SK-N-SH (cell line): ENCODE measurements around the gene CARD14. TPM values are rescaled to one million over a fixed set of nuclear protein-coding genes. Genes with fewer than 3 reads are reported as not detected.

Experiments used
- CTCF ChIA-PET: fragments of 300-600, 350-600 bp; formaldehyde crosslinking; extraction: SDS; loops from one replicate; lab custom pipeline; 2021; lab: Yijun Ruan, JAX
- POLR2A ChIA-PET: fragments of 350-600 bp; sonication (Branson Sonifier 250); formaldehyde crosslinking; extraction: SDS; loops from one replicate; lab custom pipeline; 2020; ENCODE audit warnings: antibody characterized with exemption, inconsistent platforms; lab: Yijun Ruan, JAX
- DNase-seq: peaks from one replicate; pipeline ENCODE4 v3.0.0; 2012
- H2AFZ ChIP-seq: fragments of 200-600 bp; sonication (generic); 2 replicates; pipeline ENCODE4 v1.8.1; 2016; ENCODE audit warnings: antibody characterized with exemption, mild to moderate bottlenecking, low read depth
- H3F3A ChIP-seq: fragments of 200-600 bp; sonication (generic); replicated peaks from 2 replicates; pipeline ENCODE3; 2016; ENCODE audit warnings: antibody characterized with exemption, mild to moderate bottlenecking; ENCODE audit not compliant: insufficient read depth
- H3K27ac ChIP-seq, 2 experiments: fragments of 200-500 bp in 1 of 2; fragments of 200-600 bp in 1 of 2; sonication (Bioruptor generic) in 1 of 2; sonication (generic), shearing (Covaris generic) in 1 of 2; 2 replicates each; pipeline versions ENCODE4 v1.5.1 to v1.6.1; 2014 to 2016; ENCODE audit warnings: low read depth in 2 of 2, inconsistent platforms in 1 of 2, low read length in 1 of 2, mild to moderate bottlenecking in 1 of 2, mixed read lengths in 1 of 2
- H3K27me3 ChIP-seq: fragments of 200-600 bp; sonication (generic), shearing (Covaris generic); 2 replicates; pipeline ENCODE4 v1.6.1; 2016; ENCODE audit warnings: mixed run types; ENCODE audit not compliant: insufficient read depth
- H3K36me3 ChIP-seq, 2 experiments: fragments of 200-500 bp in 1 of 2; fragments of 200-600 bp in 1 of 2; sonication (Bioruptor generic) in 1 of 2; sonication (generic) in 1 of 2; replicated peaks in 1 of 2; 2 replicates each; pipeline versions ENCODE3 to v1.5.1; 2014 to 2016; ENCODE audit warnings: low read length in 1 of 2, mild to moderate bottlenecking in 1 of 2; ENCODE audit not compliant: insufficient read depth in 2 of 2, control insufficient read depth in 1 of 2
- H3K4me1 ChIP-seq, 2 experiments: fragments of 200-500 bp in 1 of 2; fragments of 200-600 bp in 1 of 2; sonication (Bioruptor generic) in 1 of 2; sonication (generic), shearing (Covaris generic) in 1 of 2; 2 replicates each; pipeline versions ENCODE4 v1.5.1 to v1.6.1; 2014 to 2016; ENCODE audit warnings: low read depth in 1 of 2, low read length in 1 of 2, mixed run types in 1 of 2; ENCODE audit not compliant: insufficient read depth in 2 of 2, control insufficient read depth in 1 of 2
- H3K4me2 ChIP-seq: fragments of 200-600 bp; sonication (generic), shearing (Covaris generic); 2 replicates; pipeline ENCODE4 v1.6.1; 2017; ENCODE audit warnings: mixed run types
- H3K4me3 ChIP-seq, 2 experiments: fragments of 200-500 bp in 1 of 2; fragments of 200-600 bp in 1 of 2; sonication (Bioruptor generic) in 1 of 2; sonication (generic), shearing (Covaris generic) in 1 of 2; 2 replicates each; pipeline versions ENCODE4 v1.5.1 to v1.8.1; 2014 to 2016; ENCODE audit warnings: low read depth in 2 of 2, inconsistent platforms in 1 of 2, low read length in 1 of 2, mild to moderate bottlenecking in 1 of 2, mixed read lengths in 1 of 2, moderate library complexity in 1 of 2
- H3K79me2 ChIP-seq: fragments of 200-600 bp; sonication (generic); 2 replicates; pipeline ENCODE4 v1.8.1; 2017; ENCODE audit warnings: mild to moderate bottlenecking; ENCODE audit not compliant: insufficient read depth
- H3K9ac ChIP-seq: fragments of 200-600 bp; sonication (generic); 2 replicates; pipeline ENCODE4 v1.6.1; 2017; ENCODE audit warnings: mixed run types
- H3K9me2 ChIP-seq: fragments of 200-600 bp; sonication (generic); 2 replicates; pipeline ENCODE4 v1.6.1; 2017; ENCODE audit warnings: mixed run types
- H3K9me3 ChIP-seq: fragments of 200-600 bp; sonication (generic); 2 replicates; pipeline ENCODE4 v1.6.1; 2017; ENCODE audit warnings: mixed run types, mild to moderate bottlenecking, moderate library complexity
- H4K20me1 ChIP-seq: fragments of 200-600 bp; sonication (generic); 2 replicates; pipeline ENCODE4 v1.6.1; 2017; ENCODE audit warnings: mild to moderate bottlenecking, mixed run types; ENCODE audit not compliant: insufficient read depth
- ELF1 ChIP-seq: IDR thresholded peaks from 2 replicates; pipeline ENCODE4 v1.4.0; 2012
- EP300 ChIP-seq, 2 experiments: IDR thresholded peaks; 2 replicates each; pipeline versions ENCODE4 v1.4.0 to v1.6.1; 2012; ENCODE audit warnings: borderline replicate concordance in 1 of 2, low read depth in 1 of 2, low read length in 1 of 2
- FOSL2 ChIP-seq: IDR thresholded peaks from 2 replicates; pipeline ENCODE4 v1.4.0; 2012; ENCODE audit warnings: low read depth, mild to moderate bottlenecking, moderate library complexity, borderline replicate concordance
- FOXJ3 ChIP-seq: sonication (generic); formaldehyde crosslinking; IDR thresholded peaks from 2 replicates; pipeline ENCODE4 v1.5.1; 2020; ENCODE audit warnings: mild to moderate bottlenecking, missing genetic modification reagents
- JUND ChIP-seq: IDR thresholded peaks from 2 replicates; pipeline ENCODE4 v1.4.0; 2012
- MEF2A ChIP-seq: IDR thresholded peaks from 2 replicates; pipeline ENCODE4 v1.4.0; 2012; ENCODE audit warnings: low read depth, borderline replicate concordance
- MXI1 ChIP-seq: IDR thresholded peaks from 2 replicates; pipeline ENCODE4 v1.6.1; 2012; ENCODE audit warnings: mild to moderate bottlenecking, low read depth, low read length, improper control_type of control experiment
- NFIC ChIP-seq: IDR thresholded peaks from 2 replicates; pipeline ENCODE4 v1.4.0; 2012; ENCODE audit warnings: borderline replicate concordance
- POLR2AphosphoS5 ChIP-seq: IDR thresholded peaks from 2 replicates; pipeline ENCODE4 v1.6.1; 2012; ENCODE audit warnings: low read depth, low read length
- RAD21 ChIP-seq: IDR thresholded peaks from 2 replicates; pipeline ENCODE4 v1.6.1; 2012; ENCODE audit warnings: mild to moderate bottlenecking, low read length
- SIN3A ChIP-seq: IDR thresholded peaks from 2 replicates; pipeline ENCODE4 v1.6.1; 2012; ENCODE audit warnings: low read depth, mild to moderate bottlenecking, low read length, moderate library complexity, borderline replicate concordance
- TAF1 ChIP-seq: IDR thresholded peaks from 2 replicates; pipeline ENCODE4 v1.6.1; 2012; ENCODE audit warnings: low read depth, mild to moderate bottlenecking, low read length, moderate library complexity, borderline replicate concordance
- TEAD4 ChIP-seq: IDR thresholded peaks from 2 replicates; pipeline ENCODE4 v1.4.0; 2012; ENCODE audit warnings: mild to moderate bottlenecking, borderline replicate concordance; ENCODE audit not compliant: insufficient read depth
- YY1 ChIP-seq: IDR thresholded peaks from 2 replicates; pipeline ENCODE4 v1.4.0; 2012; ENCODE audit warnings: low read depth, mild to moderate bottlenecking
- WGBS: methylation state at CpG from one replicate; pipeline ENCODE4 v1.1.6; 2017; ENCODE audit warnings: low lambda C conversion rate; 5-methylcytosine and 5-hydroxymethylcytosine counted together
- polyA plus RNA-seq, 3 experiments: library from polyadenylated mRNA; depleted of rRNA; stranded (reverse); fragments of >200 nt; gene quantifications; 2 replicates each; pipeline ENCODE4 v1.2.3, GENCODE V29; 2012
- TF ChIP-seq, protein P1 (sequence below): IDR thresholded peaks from 2 replicates; pipeline ENCODE4 v1.4.0; 2012; ENCODE audit warnings: low read depth, borderline replicate concordance
- TF ChIP-seq, protein P2 (sequence below): fragments of 200-600 bp; sonication (generic); IDR thresholded peaks from 2 replicates; pipeline ENCODE4 v1.6.1; 2017; ENCODE audit warnings: antibody characterized with exemption, mild to moderate bottlenecking, moderate library complexity
- TF ChIP-seq, protein P3 (sequence below): IDR thresholded peaks from 2 replicates; pipeline ENCODE4 v1.6.1; 2012; ENCODE audit warnings: mild to moderate bottlenecking, low read depth, low read length, moderate library complexity

The CARD14 gene
- polyA plus RNA-seq, 1 of the 3 experiments (the other 2 are of a cell fraction) = 0.05 TPM

DNA sequence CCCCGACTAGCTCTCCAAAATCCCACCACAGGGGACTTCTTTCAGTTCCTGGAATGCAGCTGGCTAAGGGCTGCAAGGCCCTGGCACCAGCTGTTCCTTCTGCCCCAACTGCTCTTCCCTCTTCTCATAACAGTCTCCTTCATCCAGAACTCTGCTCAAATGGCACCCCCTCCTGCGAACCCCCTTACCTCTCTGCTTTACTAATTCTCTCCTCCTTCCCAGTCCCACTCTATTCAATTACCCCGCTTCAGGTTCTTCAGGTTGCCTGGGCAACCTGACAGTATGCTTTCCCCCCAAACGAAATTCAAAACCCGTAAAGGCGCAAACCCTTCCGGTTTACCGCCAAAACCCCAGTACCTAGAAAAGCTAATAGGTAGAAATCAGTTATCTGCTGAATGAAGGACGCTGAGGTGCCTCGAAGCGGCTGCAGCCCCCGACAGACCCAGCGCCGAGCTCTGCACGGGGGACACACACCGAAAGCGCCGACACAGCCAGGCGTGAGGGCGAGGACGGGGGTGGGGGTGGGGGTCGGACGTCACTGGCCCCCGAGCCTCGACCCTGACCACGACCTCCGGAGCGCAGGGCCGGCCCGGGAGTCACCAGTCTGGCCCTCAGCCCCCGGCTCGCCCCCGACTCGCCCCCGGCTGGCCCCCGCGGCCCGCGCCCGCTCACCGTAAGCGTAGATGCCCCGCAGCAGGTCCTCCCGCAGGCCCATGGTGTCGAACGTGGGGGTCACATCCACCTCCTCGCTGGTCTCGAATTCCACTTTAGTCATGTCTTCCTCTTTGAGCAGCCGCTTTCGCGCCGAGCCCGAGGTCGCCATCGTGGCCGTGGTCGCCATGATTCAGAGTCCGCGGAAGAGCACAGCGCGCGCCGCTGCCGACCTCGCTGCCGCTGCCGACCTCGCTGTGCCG lies 23.5 kb upstream of the CARD14 start:
- H3K9me3 ChIP-seq = no peaks in the 10 kb centered on the region
- ChIA-PET POLR2A (interaction anchor here (0.7 to 1.4 kb wide), 6 partner anchors 13 to 117 kb away, joined by 3 to 11 read pairs (median 3); partner anchors contain the start of gene GAA), CTCF (interaction anchor here (0.9 to 6.6 kb wide), 7 partner anchors 17 to 218 kb away, joined by 3 to 55 read pairs (median 4); partner anchors contain the start of gene GAA)
- H3K36me3 ChIP-seq = peaks cover 28 to 40% of the 10 kb centered on the region in 2 experiments
- DNase-seq = peak; percentile 79
- H3F3A ChIP-seq = peaks cover 4% of the 10 kb centered on the region
- peak overlapping the region; percentile 96 for H3K4me2 ChIP-seq
- no peaks in the 10 kb centered on the region for H3K27me3 ChIP-seq
- under 1% methylated on average over 60 of the region's 69 CpGs for WGBS
- no peaks in the 10 kb centered on the region for H3K9me2 ChIP-seq
- H3K4me3 ChIP-seq = peak overlapping the region; percentile 79 to 97
- peaks cover 30% of the 10 kb centered on the region for H4K20me1 ChIP-seq
- TF ChIP-seq EP300 (IDR thresholded peaks at IDR 0.05; ENCODE audit: borderline replicate concordance in 1 of 2, low read depth in 1 of 2, low read length in 1 of 2) = no peak
- TF ChIP-seq POLR2AphosphoS5 = no peak
- no peak for TF ChIP-seq TAF1
- no peak for TF ChIP-seq FOXJ3
- TF ChIP-seq ELF1 = no peak
- peak; percentile 32; the same call in 1 of the 2 replicates for TF ChIP-seq YY1
- peak; percentile 69; the same call in 1 of the 2 replicates for TF ChIP-seq SIN3A
- TF ChIP-seq MXI1 = peak; percentile 62; the same call in 1 of the 2 replicates
- peak overlapping the region; percentile 54; the same call in 1 of the 2 replicates for H2AFZ ChIP-seq
- peak overlapping the region; percentile 74 to 86 for H3K27ac ChIP-seq
- H3K79me2 ChIP-seq = peaks cover 78% of the 10 kb centered on the region
- H3K9ac ChIP-seq = peak overlapping the region; percentile 98
- H3K4me1 ChIP-seq = peaks cover 10 to 21% of the 10 kb centered on the region in 2 experiments; a peak in 2 of 4 replicates

DNA sequence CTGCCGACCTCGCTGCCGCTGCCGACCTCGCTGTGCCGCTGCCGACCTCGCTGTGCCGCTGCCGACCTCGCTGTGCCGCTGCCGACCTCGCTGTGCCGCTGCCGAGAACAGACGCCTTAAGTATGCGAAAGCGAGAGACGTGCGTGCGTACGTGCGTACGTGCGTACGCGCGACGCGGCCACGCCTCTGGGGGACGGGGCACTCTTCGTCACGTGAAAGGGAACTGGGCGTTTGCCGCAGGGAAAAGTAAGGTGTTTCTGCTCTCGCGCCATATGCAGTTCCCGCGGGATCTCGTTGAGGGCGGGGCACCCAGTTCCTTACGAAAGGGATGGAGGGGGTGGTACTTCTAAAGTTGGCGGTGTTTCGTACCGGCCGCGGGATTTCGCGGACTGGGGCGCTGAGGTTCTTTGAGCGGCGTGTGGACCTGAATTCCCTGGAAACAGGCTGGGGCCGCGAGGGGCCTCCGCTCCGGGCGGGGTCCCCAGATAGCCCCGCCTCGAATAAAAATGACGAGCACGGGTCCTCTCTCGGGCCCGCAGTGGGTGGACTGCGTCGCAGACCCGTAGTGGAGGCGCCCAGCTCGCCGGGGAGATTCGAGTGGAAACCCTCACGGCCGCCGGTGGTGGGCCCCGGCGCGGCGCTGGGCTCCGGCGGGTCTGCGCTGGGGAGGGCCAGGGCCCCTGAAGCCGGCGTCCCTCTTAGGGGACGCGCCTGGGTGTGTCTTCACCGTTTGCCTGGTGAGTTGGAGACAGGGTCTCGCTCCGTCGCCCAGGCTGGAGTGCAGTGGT lies 22.6 kb upstream of the CARD14 start, which contains the start of gene EIF4A3:
Gene EIF4A3, minus strand, starts transcription at position 94 of the 788 bp plus-strand sequence. CDS start 167 bp downstream, outside the sequence.
- Histone ChIP-seq H3K9me3 (no peaks in the 10 kb centered on the region), H3K4me2 (peak within 1 kb of the TSS; percentile 96), H4K20me1 (peaks cover 30% of the 10 kb centered on the region), H3K27ac (peak within 1 kb of the TSS; percentile 86 to 87), H3K4me1 (peaks cover 12 to 21% of the 10 kb centered on the region in 2 experiments; a peak in 2 of 4 replicates), H3K79me2 (peaks cover 71% of the 10 kb centered on the region), H2AFZ (peak within 1 kb of the TSS; percentile 84), H3K36me3 (peaks cover 20 to 32% of the 10 kb centered on the region in 2 experiments), H3K27me3 (no peaks in the 10 kb centered on the region), H3K4me3 (peak within 1 kb of the TSS; percentile 79 to 97), H3F3A (peaks cover 4% of the 10 kb centered on the region), H3K9ac (peak within 1 kb of the TSS; percentile 98), H3K9me2 (no peaks in the 10 kb centered on the region)
- ChIA-PET POLR2A (interaction anchor here (1.1 to 1.5 kb wide), 5 partner anchors 14 to 147 kb away, joined by 3 to 5 read pairs (median 3); partner anchors contain the start of genes GAA and SLC26A11), CTCF (interaction anchor here (0.6 to 6.6 kb wide), 10 partner anchors 16 to 214 kb away, joined by 3 to 55 read pairs (median 4); partner anchors contain the start of genes GAA, SGSH and SLC26A11)
- DNase-seq = peak; percentile 100
- under 1% methylated on average over 66 of the region's 90 CpGs for WGBS
- TF ChIP-seq RAD21 (peak; percentile 18; the same call in 1 of the 2 replicates), FOSL2 (no peak), JUND (no peak), TAF1 (peak; percentile 84), TEAD4 (no peak), NFIC (no peak), MEF2A (no peak), FOXJ3 (peak; percentile 75)
- TF ChIP-seq, protein P1, sequence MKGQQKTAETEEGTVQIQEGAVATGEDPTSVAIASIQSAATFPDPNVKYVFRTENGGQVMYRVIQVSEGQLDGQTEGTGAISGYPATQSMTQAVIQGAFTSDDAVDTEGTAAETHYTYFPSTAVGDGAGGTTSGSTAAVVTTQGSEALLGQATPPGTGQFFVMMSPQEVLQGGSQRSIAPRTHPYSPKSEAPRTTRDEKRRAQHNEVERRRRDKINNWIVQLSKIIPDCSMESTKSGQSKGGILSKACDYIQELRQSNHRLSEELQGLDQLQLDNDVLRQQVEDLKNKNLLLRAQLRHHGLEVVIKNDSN = peak; percentile 91
- TF ChIP-seq, protein P2, sequence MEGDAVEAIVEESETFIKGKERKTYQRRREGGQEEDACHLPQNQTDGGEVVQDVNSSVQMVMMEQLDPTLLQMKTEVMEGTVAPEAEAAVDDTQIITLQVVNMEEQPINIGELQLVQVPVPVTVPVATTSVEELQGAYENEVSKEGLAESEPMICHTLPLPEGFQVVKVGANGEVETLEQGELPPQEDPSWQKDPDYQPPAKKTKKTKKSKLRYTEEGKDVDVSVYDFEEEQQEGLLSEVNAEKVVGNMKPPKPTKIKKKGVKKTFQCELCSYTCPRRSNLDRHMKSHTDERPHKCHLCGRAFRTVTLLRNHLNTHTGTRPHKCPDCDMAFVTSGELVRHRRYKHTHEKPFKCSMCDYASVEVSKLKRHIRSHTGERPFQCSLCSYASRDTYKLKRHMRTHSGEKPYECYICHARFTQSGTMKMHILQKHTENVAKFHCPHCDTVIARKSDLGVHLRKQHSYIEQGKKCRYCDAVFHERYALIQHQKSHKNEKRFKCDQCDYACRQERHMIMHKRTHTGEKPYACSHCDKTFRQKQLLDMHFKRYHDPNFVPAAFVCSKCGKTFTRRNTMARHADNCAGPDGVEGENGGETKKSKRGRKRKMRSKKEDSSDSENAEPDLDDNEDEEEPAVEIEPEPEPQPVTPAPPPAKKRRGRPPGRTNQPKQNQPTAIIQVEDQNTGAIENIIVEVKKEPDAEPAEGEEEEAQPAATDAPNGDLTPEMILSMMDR = no peak; the same call in 1 of the 2 replicates
- TF ChIP-seq, protein P3, sequence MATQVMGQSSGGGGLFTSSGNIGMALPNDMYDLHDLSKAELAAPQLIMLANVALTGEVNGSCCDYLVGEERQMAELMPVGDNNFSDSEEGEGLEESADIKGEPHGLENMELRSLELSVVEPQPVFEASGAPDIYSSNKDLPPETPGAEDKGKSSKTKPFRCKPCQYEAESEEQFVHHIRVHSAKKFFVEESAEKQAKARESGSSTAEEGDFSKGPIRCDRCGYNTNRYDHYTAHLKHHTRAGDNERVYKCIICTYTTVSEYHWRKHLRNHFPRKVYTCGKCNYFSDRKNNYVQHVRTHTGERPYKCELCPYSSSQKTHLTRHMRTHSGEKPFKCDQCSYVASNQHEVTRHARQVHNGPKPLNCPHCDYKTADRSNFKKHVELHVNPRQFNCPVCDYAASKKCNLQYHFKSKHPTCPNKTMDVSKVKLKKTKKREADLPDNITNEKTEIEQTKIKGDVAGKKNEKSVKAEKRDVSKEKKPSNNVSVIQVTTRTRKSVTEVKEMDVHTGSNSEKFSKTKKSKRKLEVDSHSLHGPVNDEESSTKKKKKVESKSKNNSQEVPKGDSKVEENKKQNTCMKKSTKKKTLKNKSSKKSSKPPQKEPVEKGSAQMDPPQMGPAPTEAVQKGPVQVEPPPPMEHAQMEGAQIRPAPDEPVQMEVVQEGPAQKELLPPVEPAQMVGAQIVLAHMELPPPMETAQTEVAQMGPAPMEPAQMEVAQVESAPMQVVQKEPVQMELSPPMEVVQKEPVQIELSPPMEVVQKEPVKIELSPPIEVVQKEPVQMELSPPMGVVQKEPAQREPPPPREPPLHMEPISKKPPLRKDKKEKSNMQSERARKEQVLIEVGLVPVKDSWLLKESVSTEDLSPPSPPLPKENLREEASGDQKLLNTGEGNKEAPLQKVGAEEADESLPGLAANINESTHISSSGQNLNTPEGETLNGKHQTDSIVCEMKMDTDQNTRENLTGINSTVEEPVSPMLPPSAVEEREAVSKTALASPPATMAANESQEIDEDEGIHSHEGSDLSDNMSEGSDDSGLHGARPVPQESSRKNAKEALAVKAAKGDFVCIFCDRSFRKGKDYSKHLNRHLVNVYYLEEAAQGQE = 0 out of 2 replicates have a peak, but pooled peaks have one; percentile 28
